Mucosa of stomach (tissue), 1 donor: ENCODE data around the gene FRMD1.

Source experiments
- H3K27me3 ChIP-seq: one replicate; pipeline ENCODE4 v1.7.0; 2013; ENCODE audit warnings: mild to moderate bottlenecking, low read length; ENCODE audit not compliant: control insufficient read depth, insufficient read depth
- H3K36me3 ChIP-seq: one replicate; pipeline ENCODE4 v1.7.0; 2013; ENCODE audit warnings: low read length; ENCODE audit not compliant: control insufficient read depth, insufficient read depth
- H3K4me1 ChIP-seq: one replicate; pipeline ENCODE4 v1.7.0; 2013; ENCODE audit warnings: mild to moderate bottlenecking, low read length; ENCODE audit not compliant: control insufficient read depth, insufficient read depth
- H3K4me3 ChIP-seq: one replicate; pipeline ENCODE4 v1.7.0; 2013; ENCODE audit warnings: low read length
- H3K9ac ChIP-seq: one replicate; pipeline ENCODE4 v1.7.0; 2013; ENCODE audit warnings: mild to moderate bottlenecking, low read length, moderate library complexity
- H3K9me3 ChIP-seq: one replicate; pipeline ENCODE4 v1.7.0; 2013; ENCODE audit warnings: mild to moderate bottlenecking, low read length, moderate library complexity; ENCODE audit not compliant: control insufficient read depth
- donor health status: Pancreatic carcinoma.

Gene FRMD1

GRCh38 chr6:168054765-168055560 is 24.0 kb downstream of the FRMD1 start:
- H3K36me3 ChIP-seq, result no peaks in the 10 kb centered on the region
- H3K27me3 ChIP-seq, result no peaks in the 10 kb centered on the region
- no peaks in the 10 kb centered on the region for H3K9me3 ChIP-seq
- H3K4me3 ChIP-seq, result no peak overlapping the region
- H3K4me1 ChIP-seq, result no peaks in the 10 kb centered on the region
- H3K9ac ChIP-seq, result no peak overlapping the region

- Histone ChIP-seq H3K36me3 (no peaks in the 10 kb centered on the region), H3K9me3 (no peaks in the 10 kb centered on the region), H3K4me1 (no peaks in the 10 kb centered on the region), H3K4me3 (no peak overlapping the region), H3K27me3 (no peaks in the 10 kb centered on the region), H3K9ac (no peak overlapping the region)
Observed at GRCh38 chr6:168053957-168054471, 25.0 kb downstream of the FRMD1 start.

GRCh38 chr6:168053086-168053956 is 25.7 kb downstream of the FRMD1 start:
- Histone ChIP-seq H3K4me3 (no peak overlapping the region), H3K4me1 (no peaks in the 10 kb centered on the region), H3K9ac (no peak overlapping the region), H3K27me3 (no peaks in the 10 kb centered on the region), H3K36me3 (no peaks in the 10 kb centered on the region), H3K9me3 (no peaks in the 10 kb centered on the region)

GRCh38 chr6:168052291-168052891 is 26.6 kb downstream of the FRMD1 start:
- no peaks in the 10 kb centered on the region for H3K36me3 ChIP-seq
- H3K9me3 ChIP-seq, result no peaks in the 10 kb centered on the region
- no peak overlapping the region for H3K4me3 ChIP-seq
- H3K9ac ChIP-seq, result no peak overlapping the region
- H3K4me1 ChIP-seq, result no peaks in the 10 kb centered on the region
- no peaks in the 10 kb centered on the region for H3K27me3 ChIP-seq

- H3K9ac ChIP-seq, result no peak overlapping the region
- H3K4me1 ChIP-seq, result no peaks in the 10 kb centered on the region
- no peak overlapping the region for H3K4me3 ChIP-seq
- H3K9me3 ChIP-seq, result no peaks in the 10 kb centered on the region
- H3K27me3 ChIP-seq, result no peaks in the 10 kb centered on the region
- H3K36me3 ChIP-seq, result no peaks in the 10 kb centered on the region
Observed at GRCh38 chr6:168051648-168052047, 27.4 kb downstream of the FRMD1 start.

- Histone ChIP-seq H3K36me3 (no peaks in the 10 kb centered on the region), H3K9me3 (no peaks in the 10 kb centered on the region), H3K27me3 (no peaks in the 10 kb centered on the region), H3K4me1 (no peaks in the 10 kb centered on the region), H3K4me3 (no peak overlapping the region), H3K9ac (no peak overlapping the region)
Observed at GRCh38 chr6:168050881-168051586, 28.0 kb downstream of the FRMD1 start.

- Histone ChIP-seq H3K9ac (no peak overlapping the region), H3K27me3 (no peaks in the 10 kb centered on the region), H3K4me1 (no peaks in the 10 kb centered on the region), H3K36me3 (no peaks in the 10 kb centered on the region), H3K4me3 (no peak overlapping the region), H3K9me3 (no peaks in the 10 kb centered on the region)
Observed at GRCh38 chr6:168050225-168050880, 28.7 kb downstream of the FRMD1 start.

- Histone ChIP-seq H3K4me3 (no peak overlapping the region), H3K4me1 (no peaks in the 10 kb centered on the region), H3K27me3 (no peaks in the 10 kb centered on the region), H3K9ac (no peak overlapping the region), H3K9me3 (no peaks in the 10 kb centered on the region), H3K36me3 (no peaks in the 10 kb centered on the region)
Observed at GRCh38 chr6:168049706-168050224, 29.2 kb downstream of the FRMD1 start.

- Histone ChIP-seq H3K4me3 (no peak overlapping the region), H3K36me3 (no peaks in the 10 kb centered on the region), H3K27me3 (no peaks in the 10 kb centered on the region), H3K9ac (no peak overlapping the region), H3K9me3 (no peaks in the 10 kb centered on the region), H3K4me1 (no peaks in the 10 kb centered on the region)
Observed at GRCh38 chr6:168049277-168049676, 29.7 kb downstream of the FRMD1 start.

GRCh38 chr6:168048724-168049025 is 30.3 kb downstream of the FRMD1 start:
- Histone ChIP-seq H3K4me1 (no peaks in the 10 kb centered on the region), H3K4me3 (no peak overlapping the region), H3K9ac (no peak overlapping the region), H3K27me3 (no peaks in the 10 kb centered on the region), H3K36me3 (no peaks in the 10 kb centered on the region), H3K9me3 (no peaks in the 10 kb centered on the region)
